Hindlimb muscle (tissue), 1 donor: ENCODE measurements around the gene DYTN. TPM values are rescaled to one million over a fixed set of nuclear protein-coding genes. Genes with fewer than 3 reads are reported as not detected.
A peak's percentile ranks its signal among the peaks of the same experiment; 100 is the strongest.

Experiments used
- DNase-seq: peaks from one replicate; pipeline ENCODE4 v3.0.0-alpha.2; 2013
- polyA plus RNA-seq: library from polyadenylated mRNA; unstranded; fragments of 120-200 nt; gene quantifications from one replicate; pipeline ENCODE4 v1.2.1, GENCODE V29; 2013; ENCODE audit not compliant: insufficient read length

Gene DYTN
- polyA plus RNA-seq, 1 donor: not detected

DNA sequence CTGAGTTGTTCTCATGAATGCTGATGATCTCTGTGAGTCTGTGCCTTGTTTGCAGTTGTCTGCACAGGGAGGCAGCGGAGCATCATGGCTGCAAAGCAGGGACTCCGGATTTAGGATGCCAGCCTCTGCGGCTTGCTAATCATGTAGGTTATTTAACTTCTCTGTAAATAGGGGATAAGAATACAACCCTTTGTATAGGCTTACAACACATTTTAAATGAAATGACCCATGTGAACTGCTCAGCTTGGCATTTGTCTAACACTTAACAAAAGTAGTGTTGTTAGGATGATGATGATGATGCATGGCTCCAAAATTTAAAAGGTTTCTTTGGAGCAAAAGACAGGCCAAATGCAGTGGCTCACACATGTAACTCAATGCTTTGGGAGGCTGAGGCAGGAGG, 19.4 kb downstream of the DYTN start:
- no peak for DNase-seq

DNA sequence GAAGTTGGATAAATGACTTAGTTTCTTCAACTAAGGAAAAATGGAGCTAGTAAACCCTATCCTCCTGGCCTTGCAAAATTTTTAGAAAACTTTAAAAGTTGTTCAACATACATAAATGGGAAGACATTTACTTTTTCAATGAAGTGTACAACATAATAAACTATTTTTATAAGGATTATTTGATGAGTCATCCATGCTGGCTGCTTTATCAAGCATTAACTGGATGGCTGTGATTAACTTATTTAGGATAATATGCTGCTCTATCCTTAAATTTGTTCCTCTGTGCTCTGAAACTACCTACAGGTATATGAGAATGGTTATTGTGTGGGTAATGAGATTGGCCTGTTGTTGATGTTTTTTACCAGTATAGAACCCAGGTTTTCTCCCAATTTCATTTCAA, 21.3 kb downstream of the DYTN start:
- DNase-seq: no peak

DNA sequence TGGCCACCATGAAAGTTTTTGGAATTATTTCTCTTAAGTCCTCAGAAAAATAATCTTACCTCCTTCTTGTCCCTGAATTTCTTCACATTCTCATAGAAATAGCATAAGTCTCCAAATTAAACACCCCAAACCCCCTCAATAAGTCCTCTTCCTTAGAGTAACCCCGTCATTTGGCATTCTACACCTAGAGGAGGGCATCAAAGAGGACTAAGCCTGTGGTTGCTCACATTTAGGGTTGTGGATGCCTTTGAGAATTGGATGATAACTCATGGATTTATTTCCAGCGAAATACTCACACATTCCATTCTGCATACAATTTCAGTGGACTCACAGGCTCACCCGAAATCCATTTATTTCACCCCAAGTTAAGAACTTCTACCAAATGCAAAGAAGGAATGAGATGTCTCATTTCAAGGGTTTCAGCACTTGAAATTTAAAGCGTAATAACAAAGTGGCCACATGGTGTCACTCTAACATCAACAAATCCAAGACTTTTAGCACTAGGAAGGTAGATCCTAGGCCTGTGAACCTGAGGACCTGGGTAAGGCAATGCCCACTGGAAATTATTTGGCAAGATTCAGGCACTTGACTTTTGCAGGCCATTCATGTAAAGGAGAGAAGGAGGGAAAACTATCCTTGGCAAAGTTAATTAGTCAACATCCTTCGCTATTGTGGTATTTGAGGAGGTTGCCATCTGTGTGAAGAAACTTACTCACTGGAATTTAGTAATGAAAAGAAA, 24.6 kb downstream of the DYTN start:
- peak; percentile 41 for DNase-seq

DNA sequence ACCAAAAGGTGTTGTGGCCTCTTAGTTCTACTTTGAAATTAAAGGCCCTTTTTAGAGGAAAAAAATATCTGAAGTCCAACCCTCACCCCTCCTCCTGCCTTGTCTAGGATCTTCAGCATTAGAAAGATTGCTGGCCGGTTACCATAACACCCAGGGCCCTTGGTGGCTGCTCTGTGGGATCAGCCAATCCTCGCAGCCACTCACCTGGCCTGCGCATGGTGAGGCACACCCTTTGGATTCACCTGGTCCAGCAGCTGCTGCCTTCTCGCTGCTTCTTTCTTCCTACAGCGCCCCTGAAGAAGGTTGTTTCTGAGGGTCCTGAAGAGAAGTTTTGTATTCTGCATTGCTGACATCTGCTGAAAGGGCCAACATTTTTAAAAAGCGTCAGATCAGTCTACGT, 25.2 kb downstream of the DYTN start:
- DNase-seq: no peak

DNA sequence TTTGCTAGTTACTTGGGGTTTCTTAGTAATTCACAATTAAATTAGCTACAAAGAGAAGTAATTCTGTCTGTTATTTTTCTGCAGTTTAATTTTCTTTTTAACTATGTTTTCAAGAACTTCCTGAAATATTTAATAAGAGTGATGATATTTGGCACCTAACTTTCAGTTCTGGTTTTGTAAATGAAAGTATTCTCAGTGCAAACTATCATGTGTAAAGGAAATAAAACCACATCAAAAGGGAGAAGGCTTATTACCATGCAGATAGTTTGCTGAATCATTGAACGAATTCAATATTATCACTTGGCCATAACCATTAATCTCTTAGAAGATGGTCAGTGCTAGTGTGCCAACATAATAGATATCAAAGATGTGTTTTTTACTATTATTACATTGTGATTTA, 29.2 kb downstream of the DYTN start:
- DNase-seq: no peak

DNA sequence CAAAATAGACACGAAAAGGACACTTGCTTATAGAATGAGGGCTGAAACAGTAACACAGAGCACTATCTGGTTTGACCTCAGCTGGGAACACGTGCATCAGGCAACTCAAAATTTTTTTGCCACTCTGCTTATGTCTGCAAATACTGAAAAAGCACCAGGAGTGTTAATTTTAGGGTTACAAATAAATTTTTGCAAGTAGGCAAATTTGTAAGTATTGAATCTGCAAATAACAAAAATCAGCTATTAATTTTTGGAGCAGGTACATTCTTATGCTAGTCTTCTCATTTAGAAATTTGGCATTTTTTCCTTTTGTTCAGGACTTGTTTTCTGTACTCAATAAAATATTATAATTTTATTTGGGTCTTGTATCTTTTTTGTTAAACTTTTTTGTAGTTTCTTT, 29.7 kb downstream of the DYTN start:
- DNase-seq: no peak

DNA sequence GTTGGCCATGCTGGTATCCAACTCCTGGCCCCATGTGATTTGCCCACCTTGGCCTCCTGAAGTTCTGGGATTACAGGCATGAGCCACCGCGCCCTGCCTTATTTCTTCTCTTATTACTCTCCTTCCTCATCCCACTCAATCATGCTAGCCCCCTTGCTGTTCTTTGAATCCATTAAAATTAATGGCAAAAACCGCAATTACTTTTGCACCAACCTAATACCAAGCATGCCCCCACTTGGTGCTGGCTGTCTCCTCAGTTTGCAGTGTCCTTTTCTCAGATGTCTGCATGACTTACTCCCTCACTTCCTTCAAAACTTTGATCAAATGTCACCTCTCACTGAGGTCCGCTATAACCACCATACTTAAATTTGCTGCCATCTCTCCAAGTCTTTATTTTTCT, 34.6 kb downstream of the DYTN start:
- DNase-seq: no peak

DNA sequence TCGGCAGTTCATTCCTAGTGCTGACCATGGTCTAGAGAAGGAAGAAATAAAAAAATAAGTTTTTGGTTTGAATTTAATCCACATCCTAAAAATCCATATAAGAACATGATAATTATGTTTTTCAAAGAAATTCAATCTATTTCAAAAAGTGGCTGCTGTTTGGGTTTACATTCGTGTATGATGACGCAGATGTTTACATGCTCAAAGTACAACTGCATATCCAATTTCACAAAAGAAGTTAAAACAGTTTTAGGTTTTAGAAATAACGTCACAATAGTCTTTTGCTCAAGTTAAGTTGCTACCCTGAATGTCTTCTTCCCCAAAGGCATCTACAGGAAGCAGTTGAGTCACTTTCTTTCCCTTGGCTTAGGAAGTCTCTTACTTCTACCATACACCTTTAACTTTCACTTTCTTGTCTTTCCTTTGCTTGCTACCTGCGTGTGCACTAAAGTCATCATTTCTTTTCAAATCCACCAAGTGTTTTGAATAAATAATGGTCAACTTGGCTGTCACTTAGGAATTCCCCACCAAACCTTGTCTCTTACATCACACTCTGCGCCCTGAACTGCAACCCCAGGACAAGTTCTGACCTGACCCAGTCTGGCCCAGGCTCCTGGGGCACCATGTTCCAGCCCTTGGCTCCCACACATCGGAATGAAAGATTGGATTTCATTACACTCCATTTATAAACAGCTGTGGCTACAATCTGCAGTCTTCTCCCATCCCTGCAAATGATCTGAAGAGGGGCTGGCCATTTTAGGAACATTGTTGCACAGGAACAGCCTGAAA, 47.5 kb downstream of the DYTN start:
- no peak for DNase-seq

DNA sequence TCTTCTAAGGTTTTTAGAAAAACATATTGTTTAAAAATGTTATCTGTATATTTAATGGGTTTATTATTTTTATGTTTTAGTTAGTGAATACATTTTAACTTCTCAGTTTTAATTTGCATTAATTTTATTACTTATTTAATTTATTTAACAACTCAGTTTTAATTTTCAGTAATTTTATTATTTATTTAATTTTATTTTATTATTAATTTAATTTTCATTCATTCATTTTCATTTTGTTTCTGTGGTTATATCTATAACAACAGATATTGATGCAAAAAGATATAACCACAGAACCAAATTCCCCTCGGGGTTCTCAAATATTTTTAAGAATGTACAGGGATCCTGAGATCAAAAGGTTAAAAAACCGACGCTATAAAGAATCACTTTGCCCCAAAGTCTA, 52.9 kb downstream of the DYTN start:
- no peak for DNase-seq

DNA sequence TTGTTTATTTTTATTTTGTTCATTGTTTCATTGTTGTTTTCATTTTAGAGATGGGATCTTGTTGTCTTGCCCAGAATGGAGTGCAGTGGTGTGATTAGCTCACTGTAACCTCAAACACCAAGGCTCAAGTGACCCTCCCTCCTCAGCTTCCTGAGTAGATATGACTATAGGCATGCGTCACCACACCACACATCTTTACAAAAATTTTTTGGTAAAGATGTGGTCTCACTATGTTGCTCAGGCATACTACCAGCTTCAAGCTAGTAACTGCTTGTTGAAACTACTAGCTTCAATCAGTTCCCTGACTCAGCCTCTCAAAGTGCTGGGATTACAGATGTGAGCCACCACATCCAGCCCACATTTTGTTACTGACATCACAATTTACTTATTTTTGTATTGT, 61.1 kb downstream of the DYTN start:
- DNase-seq: no peak

DNA sequence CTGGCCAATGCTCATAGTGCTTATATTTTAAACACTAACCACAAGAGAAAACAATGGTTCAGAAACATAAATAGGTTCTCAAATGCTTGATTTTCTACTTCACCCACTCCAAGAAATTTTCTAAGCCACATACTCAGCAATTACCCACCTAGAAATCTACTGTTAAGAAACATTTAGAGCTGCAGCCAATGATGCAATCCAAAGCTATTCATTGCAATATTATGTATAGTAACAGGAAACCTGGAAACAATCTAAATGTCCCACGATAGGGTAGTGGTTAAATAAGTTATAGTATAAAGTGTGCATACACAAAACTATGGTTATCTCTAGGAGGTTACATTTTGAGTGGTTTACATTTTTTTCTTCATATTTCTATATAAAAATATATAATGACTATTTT, 70.2 kb downstream of the DYTN start:
- DNase-seq: no peak

DNA sequence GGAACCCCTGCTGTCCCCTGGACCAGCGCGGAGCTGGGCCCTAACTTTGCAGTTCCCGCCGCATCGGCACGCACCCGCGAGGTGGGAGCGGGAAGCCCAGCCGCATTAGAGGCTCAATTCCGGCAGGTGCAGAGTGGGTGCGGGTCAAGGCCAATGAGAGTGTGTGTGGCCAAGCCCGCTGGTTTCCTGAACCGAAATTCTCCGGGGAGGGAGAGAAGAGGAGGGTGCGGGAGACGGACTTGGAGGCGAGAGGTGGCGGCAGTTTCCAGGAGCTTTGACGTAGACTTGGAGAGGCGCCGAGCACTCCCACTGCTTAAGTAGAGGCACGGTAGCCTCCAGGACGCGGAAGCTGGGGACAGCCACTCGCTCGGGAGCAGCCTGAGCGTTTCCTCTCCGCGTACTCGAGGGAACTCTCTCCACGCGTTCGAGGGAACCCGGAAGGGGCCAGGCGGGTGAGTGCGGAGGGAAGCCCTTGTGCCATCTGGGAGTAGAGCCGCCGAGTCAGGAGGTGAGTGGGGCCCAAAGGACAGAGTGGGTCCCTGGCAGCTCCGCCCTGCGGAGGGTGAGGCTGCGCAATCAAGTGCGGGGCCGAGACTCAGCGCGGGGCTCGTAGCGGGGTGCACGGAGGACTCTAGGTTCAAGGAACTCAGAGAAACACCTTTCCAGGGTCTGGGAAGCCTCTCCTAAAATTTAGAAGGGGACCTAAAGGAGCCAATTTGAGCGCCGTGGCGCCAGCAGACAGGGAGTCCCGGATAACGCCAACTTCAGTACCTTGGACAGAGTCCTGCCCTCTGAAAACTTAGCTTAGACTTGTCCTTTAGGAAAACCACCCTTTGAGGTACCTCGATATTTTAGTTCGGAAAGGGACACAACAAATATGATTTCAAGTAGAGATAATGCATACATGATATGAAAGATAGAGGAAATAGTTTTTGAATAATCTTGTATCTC, 75.8 kb downstream of the DYTN start, which contains the start of gene FAM237A:
TSS of gene FAM237A (plus strand) at position 413 of the 951 bp plus-strand sequence. CDS start 1,750 bp downstream, outside the sequence.
- DNase-seq: peak; percentile 70

DNA sequence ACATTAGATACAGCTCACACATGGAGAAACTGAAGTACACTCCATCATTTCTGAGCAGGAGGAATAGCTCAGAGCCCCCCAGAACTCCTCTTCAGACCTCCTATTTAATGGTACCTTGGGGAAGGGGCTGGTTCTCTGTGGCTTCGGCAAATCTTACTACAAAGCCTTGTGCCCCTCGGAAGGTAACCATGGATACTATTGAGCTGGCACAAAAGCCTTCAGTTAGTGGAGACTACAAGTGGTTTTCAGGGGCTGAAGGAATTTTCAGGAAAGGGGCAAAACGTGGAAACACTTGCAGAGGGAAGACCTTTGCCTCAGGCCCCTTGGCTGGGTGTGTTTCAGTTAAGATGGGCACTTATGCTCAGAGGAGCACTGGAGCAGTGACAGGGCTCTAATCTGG, 77.0 kb downstream of the DYTN start:
- DNase-seq: no peak

DNA sequence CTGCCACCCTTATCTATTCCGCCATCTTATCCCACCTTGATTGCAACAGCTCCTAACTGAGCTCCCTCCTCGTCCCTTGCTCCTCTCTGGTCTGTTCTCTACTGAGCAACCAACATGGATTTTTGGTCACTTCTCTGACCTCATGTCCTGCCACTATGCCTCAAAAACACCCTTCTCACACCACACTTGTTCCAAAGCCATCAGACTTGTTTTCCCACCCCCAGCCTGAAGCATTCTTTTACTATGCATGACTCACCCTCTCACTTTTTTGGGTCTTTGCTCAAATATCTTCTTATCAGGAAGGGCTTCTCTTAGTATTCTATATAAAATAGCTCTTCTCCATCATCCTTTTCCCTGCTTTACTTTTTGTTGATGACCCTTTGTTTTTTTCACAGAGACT, 78.6 kb downstream of the DYTN start:
- no peak for DNase-seq

DNA sequence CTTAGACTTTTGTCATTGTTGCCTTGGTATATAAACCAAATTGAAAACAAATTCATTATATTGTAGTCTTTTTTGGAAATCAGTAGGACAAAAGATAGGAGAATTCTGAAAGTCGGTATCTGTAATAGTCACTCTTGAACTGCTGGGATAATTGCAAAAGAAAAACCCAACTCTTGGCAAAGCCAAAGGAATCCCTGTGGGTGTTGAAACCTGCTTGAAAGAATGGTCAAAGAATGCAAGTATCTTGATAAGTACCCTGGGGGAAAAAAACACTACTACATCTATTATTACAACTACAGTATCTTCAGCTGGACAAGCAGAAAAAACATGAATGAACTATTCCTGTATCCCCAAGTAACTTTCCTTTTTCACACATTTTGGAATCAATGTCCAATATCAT, 83.2 kb downstream of the DYTN start:
- no peak for DNase-seq

DNA sequence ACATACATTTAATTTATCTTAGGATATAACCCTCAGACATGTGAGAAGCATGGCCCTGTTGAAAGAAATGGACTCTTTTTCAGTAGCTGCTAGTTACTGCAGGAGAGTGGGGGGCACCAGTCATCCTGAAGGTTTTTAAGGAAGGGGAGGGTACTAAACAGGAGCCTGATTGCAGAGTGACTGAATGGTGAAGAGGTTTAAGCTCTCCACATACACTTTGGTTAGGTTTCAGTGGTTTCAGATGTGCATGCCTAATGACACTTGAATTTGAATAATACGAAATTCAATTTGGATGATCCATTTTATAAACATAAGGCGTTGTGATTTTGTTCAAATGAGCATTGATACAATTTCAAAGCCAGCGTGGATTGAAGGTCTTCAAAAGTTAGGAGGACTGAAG, 86.9 kb downstream of the DYTN start:
- DNase-seq: no peak

DNA sequence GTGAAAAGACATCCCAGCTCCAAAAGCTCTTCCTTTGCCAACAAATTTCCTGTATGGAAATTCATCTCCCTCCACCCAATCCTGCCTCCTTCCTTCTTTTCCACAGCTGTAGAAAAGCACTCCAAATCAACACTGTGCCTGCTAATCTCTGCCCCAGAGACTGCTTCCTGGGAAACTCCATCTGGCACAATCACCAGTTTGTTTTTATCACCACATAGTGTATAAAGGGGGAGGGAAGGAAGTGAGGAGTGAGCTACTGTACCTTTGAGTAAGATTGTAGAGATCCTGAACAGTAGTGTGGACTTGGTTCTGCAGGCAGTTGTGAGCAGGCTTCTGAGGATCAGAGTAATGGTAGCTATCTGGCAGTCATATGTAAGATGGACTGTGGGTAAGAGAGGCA, 90.6 kb downstream of the DYTN start:
- DNase-seq: no peak

DNA sequence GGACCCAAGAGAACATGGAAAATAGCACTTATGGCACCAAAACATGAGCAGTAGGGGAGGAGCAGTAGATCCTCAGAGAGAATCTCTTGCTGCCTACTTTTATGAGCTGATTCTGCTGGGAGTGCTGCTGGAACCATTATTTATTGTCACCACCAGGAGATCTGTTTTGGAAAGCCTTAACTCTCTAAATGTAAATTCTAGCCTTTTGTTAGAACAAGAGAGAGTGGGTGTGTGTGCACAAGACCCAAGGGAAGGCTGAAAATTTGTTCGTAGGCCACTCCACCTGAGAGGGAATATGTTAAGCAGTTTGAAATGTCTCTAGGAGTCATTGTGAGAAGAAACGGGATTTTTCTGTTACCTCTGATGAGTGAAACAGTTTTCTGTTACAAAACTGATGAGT, 92.1 kb downstream of the DYTN start:
- no peak for DNase-seq

DNA sequence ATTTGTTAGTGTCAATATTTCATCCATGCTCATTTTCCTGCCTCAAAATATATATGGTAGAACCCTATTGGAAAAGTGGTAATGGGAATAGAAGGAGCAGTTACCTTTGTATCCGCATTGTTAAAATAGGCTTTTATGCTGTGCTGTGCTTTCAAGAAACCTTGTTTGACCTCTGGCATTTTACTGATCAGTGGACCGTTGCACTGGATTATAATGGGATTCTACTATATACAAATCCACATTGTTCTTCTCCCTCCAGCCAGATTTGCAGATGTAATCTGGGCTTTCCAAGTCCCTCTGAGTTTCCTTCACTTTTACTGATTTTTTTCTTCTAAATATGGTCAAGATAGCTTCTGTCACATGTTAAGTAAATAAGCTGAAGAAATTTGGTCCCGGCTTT, 99.2 kb downstream of the DYTN start:
- DNase-seq: no peak

DNA sequence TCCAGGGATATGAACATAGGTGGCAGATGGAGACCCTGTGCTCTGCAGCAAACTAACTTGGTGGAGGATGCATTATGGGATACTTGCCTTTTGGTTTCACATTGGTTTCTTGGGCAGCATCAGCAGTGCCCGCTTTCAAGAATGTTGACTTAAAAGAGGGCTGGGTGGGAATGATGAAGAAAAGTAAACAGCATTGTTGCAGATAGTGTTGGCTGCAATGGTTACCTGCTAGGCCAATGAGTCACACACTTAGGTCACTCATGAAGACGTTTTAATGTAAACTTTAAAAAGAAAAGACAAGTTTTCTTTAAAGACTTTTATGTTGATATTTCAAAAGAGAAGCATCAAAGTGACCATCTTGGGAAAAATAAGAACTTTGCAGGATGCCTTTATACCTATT, 102.0 kb downstream of the DYTN start:
- DNase-seq: no peak

DNA sequence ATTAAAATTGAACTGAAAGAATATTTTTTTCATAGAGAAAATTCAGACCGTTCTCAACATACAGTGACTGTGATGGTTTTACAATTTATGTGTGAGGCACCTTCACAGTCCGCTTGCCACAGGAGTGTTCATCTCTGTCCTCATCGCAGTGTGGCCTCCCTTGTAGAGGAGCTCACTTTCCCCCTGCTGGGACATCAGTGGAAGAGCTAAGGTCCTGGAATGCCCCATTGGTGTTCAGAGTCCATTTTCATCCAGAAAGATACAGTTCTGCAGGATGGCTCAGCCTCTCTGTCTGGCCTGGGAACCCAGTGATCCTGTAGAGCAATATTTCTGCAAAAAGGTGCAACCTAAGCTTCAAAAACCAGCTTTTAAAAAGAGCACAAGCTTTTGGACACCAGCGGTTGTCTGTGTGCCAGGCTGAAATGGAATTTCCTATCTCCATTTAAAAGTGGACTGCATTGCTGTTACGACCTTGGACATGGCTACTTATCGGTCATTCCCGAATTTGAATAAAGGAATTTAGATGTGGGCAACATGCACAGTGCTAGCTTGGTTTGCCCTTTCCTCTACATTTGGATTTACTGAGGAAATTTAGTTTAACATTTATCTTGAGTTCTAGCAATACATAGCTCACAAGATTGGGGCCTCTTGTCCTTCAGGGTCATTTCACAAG, 102.6 kb downstream of the DYTN start:
- no peak for DNase-seq

DNA sequence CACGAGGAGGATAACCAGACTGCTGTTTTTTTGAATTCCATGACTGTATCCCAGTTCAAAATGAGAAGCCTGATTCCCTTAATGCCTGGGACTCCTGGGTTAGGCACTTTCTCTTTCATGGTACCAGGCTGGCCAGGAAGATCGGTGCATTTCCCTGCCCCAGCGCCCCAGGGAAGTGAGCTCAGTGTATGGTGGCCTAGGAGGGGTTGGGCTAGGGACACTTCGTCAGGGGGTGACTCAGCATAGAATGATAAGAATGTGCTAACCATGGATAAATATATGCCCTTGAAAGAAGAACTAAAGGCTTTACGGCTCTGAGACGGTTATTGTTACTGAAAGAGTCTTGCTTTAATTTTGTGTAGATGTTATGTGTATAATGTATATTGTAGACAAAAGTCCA, 103.4 kb downstream of the DYTN start:
- DNase-seq: no peak

DNA sequence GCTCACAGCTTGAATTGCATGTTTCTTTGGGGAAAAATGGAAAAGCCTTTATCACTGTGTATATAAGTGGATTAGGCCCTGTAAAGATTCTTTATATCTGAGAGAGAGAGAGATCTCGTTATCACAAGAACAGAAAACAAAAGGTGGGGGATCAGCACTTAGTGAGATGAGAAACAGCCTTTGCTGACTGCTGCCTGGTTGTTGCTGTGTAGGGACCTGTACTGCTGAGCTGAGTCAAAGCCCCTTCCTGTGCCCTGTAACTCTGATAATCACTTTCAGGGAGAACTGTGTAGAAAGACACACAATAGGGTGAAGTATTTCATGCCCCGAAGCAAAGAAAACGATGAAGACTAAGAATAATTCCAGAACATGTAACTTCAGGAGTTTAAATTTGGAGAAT, 106.5 kb downstream of the DYTN start:
- DNase-seq: no peak
